GM19324 (cell line): Measurements from ENCODE around the gene GID8.

Source experiments
- ATAC-seq: cut with Tn5 transposase; IDR thresholded peaks from one replicate; pipeline ENCODE4 v1.9.1; 2021; ENCODE audit warnings: mild to moderate bottlenecking, moderate library complexity; ENCODE audit not compliant: unreplicated experiment, low FRiP score

Gene GID8

GRCh38 chr20:62938105-62938888, at the start of gene GID8:
TSS of gene GID8 (plus strand) at chr20:62938147. CDS start at chr20:62941503, 3,356 bp downstream.
- peak; percentile 45 for ATAC-seq

DNA sequence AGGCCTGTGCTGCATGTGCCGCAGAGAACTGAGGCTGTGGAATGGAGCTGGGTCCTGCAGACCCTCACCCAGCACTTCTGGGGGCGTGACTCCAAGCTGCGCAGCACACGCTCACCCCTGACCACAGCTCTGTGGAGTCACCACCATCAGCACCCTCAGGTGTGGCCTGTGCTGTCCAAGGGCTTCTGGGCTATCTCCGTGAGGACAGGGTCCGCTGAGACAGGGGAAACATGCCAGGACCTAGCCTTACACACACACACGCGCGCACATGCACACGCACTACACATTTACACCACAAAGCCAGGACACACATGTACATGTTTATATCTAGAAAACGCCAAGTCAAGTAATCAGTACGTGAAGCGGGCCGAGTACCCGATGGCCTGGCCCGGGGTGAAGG, 49.5 kb upstream of the GID8 start:
- ATAC-seq = no peak

- no peak for ATAC-seq
Measured at GRCh38 chr20:62888910-62889309, 49.0 kb upstream of the GID8 start.

DNA sequence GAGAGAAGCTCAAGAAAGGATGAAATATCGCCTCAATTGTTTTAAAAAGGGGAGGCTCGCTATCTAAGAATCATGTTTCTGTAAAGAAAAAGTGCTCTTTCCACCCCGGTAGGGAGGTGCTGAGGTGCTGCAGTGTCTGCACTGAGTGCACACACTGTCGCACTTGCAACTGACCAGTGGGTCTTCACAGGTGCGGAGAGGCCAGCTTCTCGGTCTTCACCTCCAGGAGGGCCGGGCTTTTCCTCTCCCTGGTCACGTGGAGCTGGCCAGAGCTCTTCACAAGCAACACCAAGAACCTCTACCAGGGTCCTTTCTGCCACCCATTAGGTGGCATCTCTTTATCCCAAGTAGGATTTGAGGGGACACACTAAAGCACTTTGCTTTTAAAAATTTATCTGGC, 48.5 kb upstream of the GID8 start:
- ATAC-seq = no peak

DNA sequence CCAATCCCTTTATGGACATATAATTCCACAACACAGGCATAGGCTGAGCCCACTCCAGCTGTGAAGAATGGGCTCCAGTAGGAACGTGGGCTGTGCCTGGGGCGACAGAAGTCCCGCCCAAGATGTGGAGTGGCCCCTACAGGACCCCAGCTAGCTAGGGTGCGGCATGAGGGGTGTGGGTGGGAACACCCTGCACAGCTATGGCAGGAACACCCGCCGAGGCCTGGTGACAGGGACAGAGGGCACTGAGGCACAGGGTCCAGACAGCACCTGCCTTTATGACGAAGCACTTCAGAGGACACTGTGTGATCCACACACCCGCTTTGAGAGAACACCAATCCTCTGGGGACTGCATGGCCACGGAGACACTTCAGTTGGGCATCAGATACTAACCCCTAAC, 48.1 kb upstream of the GID8 start:
- ATAC-seq = no peak

GRCh38 chr20:62890444-62890843, 47.5 kb upstream of the GID8 start:
- ATAC-seq = no peak

GRCh38 chr20:62891111-62891510, 46.8 kb upstream of the GID8 start:
- ATAC-seq = no peak

GRCh38 chr20:62892348-62893304, 45.3 kb upstream of the GID8 start:
- ATAC-seq = no peak

- no peak for ATAC-seq
Measured at GRCh38 chr20:62893700-62894099, 44.2 kb upstream of the GID8 start.

- ATAC-seq = no peak
Measured at GRCh38 chr20:62894261-62894660, 43.7 kb upstream of the GID8 start.

DNA sequence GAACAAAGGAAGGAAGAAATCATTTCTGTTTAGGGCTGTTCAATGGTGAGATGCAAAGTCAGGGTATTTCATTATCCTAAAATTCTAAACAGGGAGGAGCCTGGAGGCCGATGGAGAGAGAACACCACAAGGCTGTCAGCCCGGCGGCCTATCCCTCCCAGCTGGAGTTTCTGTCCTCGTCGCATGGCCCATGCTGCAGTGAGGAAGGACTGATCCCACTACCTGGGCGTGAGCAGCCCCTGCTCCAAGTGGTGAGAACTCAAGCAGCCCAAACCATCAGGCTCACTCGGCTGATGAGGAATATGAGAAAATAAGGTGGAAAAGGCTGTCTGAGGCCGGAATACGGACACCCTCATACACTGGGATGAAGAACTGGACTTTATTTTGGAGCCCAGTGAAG, 42.4 kb upstream of the GID8 start:
- ATAC-seq = no peak

- no peak for ATAC-seq
Measured at GRCh38 chr20:62896526-62896925, 41.4 kb upstream of the GID8 start.

DNA sequence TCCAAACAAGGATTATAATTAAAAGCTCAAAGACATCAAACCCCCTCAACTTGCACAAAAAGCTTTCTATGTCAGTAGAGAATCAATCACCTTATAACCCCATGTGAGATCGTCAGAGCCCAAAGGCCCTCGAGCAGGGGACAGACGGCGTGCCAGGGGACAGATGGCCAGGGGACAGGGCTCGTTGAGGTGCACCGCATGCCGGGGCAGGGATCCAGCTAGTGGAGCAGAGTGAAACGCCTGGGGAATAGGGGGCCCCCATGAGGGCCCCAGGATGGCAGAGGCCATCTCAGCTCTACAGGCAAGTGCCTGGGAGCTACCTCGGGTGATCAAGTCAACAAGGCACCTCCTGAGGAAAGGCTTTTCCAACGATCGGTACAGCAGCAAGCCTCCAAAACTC, 40.3 kb upstream of the GID8 start:
- ATAC-seq = no peak

DNA sequence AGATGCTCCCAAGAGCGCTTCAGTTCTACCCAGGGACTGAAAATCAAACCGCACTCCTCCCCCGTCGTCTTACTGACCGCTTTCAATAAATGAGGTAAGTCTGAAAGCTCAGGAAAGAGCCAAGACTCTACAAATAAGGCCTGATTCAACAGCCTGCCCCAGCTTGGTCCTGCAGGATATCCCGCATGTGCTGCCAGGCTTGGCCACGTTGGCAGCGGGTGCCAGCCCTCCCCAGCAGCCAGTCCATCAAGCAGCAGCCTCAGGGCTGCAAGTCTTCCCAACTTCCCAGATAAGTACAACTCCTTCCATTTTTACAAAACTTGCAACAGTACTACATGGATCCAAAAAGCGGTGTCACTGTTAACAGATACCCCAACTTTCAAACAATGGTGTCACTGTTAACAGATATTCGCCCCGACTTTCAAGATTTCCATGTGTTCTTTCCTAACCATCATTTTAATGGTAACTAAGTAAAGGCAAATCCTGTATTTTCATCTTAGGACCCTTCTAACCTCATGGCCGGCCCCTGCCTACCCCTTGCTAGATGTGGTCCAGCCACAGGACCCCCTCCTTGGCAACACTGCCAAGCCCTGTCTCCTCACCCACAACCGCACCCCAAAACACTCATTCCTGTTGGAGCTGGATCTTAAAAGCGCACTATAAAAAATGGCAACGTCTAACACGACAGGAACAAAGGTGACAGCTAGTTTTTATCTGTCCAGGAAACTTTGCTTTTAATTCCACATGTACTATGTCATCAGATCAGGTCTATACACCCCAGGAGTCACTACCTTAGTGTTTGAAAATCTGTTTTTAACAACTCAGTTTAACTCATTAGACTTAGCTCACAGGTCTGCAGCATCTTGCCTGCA, 39.6 kb upstream of the GID8 start:
- no peak for ATAC-seq

DNA sequence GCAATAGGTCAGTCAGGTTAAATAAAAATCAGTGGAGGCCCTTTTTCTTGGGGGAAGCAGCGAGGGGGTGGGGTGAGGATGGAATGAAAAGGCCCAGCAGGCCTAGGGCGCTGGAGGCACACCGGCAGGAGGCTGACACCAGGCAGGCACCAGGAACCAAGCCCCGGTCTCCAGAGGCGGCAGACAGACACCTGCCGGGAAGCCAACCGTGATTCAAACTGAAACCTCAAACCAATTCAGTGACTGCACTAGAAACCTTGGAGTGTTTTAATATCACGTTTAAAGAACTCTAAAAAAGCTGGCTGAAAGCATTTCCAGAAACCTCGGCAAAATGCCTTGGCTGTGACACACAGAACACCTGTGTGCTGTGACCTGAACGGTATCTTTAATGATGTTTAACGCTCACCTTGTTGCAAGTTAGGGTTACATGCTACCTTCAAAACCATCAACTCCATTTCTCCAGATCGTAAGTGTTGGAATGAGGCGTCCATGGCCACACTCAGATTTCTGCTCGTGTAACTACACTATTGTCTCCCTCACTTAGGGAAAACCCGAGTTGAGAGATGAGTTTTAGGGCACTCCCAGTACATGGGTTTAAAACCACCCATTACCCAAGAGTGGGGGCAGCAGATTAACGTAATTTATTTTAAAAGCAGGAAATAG, 38.8 kb upstream of the GID8 start:
- ATAC-seq = no peak

GRCh38 chr20:62899633-62900051, 38.3 kb upstream of the GID8 start:
- ATAC-seq = no peak

- ATAC-seq = peak; percentile 72
Measured at GRCh38 chr20:62900052-62900691, 37.8 kb upstream of the GID8 start.

GRCh38 chr20:62900692-62901584, 37.0 kb upstream of the GID8 start:
- ATAC-seq = no peak

GRCh38 chr20:62901891-62902290, 36.1 kb upstream of the GID8 start:
- ATAC-seq = no peak
